Measurements from ENCODE around the gene PDLIM7. TPM values are rescaled to one million over a fixed set of nuclear protein-coding genes. Genes with fewer than 3 reads are reported as not detected.

The PDLIM7 gene
- total and polyA plus RNA-seq, 10 of the 15 experiments (the other 5 are each of a cell fraction or from before 2014, with no cell fraction given): 0.82 to 36.6 (median 19.3) TPM

DNA sequence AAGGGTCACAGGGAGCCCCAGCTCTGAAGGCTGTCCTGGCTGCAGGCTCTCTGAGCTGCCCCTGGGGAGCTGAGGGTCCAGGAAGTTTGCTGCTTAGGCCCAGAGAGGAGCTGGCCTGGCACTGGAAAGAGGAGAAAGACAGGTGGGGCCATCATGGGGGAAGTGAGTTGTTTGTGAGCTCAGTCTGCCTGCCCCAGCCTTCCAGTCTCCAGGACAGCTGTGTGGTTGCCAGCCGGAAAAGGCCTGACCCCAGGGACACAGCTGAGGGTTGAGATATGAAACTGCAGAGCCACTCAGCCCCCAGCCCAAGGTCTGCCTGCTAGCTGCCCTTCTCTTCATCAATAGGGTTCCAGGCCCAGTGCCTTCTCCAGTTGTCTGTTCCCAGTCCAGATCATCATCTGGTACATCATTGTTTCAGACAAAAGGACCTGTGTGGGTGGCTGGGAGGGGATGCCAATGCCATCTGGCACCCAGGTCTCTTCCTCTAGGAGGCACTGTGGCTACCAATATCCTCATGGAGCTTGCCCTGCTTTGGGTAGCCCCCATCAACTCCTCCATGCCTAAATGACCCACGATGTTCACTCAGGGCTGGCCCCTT is 23.6 kb upstream of the PDLIM7 start:
- BruUV-seq (replicated peaks): no TSS peak
- Histone ChIP-seq H3K27ac (ENCODE audit: control insufficient read depth, insufficient read depth) (no peak overlapping the region), H3K9ac (ENCODE audit: control insufficient read depth, insufficient read depth, low read length) (no peak overlapping the region), H3K4me1 (ENCODE audit: control insufficient read depth, insufficient read depth, low read length) (no peaks in the 10 kb centered on the region; the same call in 1 of the 2 replicates), H3K4me3 (no peak overlapping the region), H4K20me1 (ENCODE audit: control insufficient read depth, insufficient read depth) (no peaks in the 10 kb centered on the region), H2AFZ (ENCODE audit: control insufficient read depth, low read depth, low read length) (no peak overlapping the region), H3K9me3 (replicated peaks; ENCODE audit: control insufficient read depth, insufficient read depth, low read length) (no peaks in the 10 kb centered on the region), H3K27me3 (replicated peaks in 1 of 2; ENCODE audit: control insufficient read depth in 2 of 2, insufficient read depth in 2 of 2, low read length in 1 of 2) (no peaks in the 10 kb centered on the region), H3K4me2 (ENCODE audit: control insufficient read depth, insufficient read depth) (no peak overlapping the region), H3K36me3 (ENCODE audit: control insufficient read depth in 2 of 2, insufficient read depth in 2 of 2, low read length in 1 of 2) (peaks cover 6 to 14% of the 10 kb centered on the region in 2 experiments; a peak in 3 of 4 replicates), H3K79me2 (ENCODE audit: control insufficient read depth, insufficient read depth, low read length) (peaks cover 14% of the 10 kb centered on the region)
- TF ChIP-seq TCF7 (IDR thresholded peaks at IDR 0.05; ENCODE audit: borderline replicate concordance): no peak
- TF ChIP-seq, protein P1, sequence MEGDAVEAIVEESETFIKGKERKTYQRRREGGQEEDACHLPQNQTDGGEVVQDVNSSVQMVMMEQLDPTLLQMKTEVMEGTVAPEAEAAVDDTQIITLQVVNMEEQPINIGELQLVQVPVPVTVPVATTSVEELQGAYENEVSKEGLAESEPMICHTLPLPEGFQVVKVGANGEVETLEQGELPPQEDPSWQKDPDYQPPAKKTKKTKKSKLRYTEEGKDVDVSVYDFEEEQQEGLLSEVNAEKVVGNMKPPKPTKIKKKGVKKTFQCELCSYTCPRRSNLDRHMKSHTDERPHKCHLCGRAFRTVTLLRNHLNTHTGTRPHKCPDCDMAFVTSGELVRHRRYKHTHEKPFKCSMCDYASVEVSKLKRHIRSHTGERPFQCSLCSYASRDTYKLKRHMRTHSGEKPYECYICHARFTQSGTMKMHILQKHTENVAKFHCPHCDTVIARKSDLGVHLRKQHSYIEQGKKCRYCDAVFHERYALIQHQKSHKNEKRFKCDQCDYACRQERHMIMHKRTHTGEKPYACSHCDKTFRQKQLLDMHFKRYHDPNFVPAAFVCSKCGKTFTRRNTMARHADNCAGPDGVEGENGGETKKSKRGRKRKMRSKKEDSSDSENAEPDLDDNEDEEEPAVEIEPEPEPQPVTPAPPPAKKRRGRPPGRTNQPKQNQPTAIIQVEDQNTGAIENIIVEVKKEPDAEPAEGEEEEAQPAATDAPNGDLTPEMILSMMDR (IDR thresholded peaks at IDR 0.05 in 2 of 3, conservative IDR thresholded peaks at IDR 0.05 in 1 of 3; ENCODE audit: control insufficient read depth in 2 of 3, extremely low read depth in 1 of 3, insufficient read depth in 1 of 3, low read depth in 3 of 3, low read length in 3 of 3): 0 out of 6 replicates have a peak, but pooled peaks of 1 of the 3 experiments have one; percentile 12
- 47% methylated on average over 2 of the region's 2 CpGs for WGBS (ENCODE audit: insufficient coverage, insufficient replicate concordance, low lambda C conversion rate, missing lambda C conversion rate)
- POLR2A ChIA-PET: interaction anchor here (0.6 kb wide), 1 partner anchor 168 kb away, joined by 7 read pairs; no protein-coding TSS in a partner anchor
- CTCF ChIA-PET: interaction anchor here (1.2 to 1.6 kb wide), 3 partner anchors 10 to 104 kb away, joined by 3 to 5 read pairs (median 4); partner anchors contain the start of gene DOK3
- ATAC-seq: no peak
- in situ Hi-C loops (cut with MboI): no loop called here
- intact Hi-C loops (cut with micrococcal nuclease; ENCODE audit: unreplicated experiment): no loop called here
- FAIRE-seq: no peak
- SMC1A ChIA-PET (ENCODE audit: uncharacterized antibody, unreplicated experiment): interaction anchor here (0.9 kb wide), 1 partner anchor 33 kb away, joined by 3 read pairs; no protein-coding TSS in a partner anchor
- DNase-seq (ENCODE audit: low read depth, low spot score): no peak
- RAD21 ChIA-PET (ENCODE audit: unreplicated experiment): interaction anchor here (1.2 kb wide), 1 partner anchor 25 kb away, joined by 3 read pairs; no protein-coding TSS in a partner anchor

DNA sequence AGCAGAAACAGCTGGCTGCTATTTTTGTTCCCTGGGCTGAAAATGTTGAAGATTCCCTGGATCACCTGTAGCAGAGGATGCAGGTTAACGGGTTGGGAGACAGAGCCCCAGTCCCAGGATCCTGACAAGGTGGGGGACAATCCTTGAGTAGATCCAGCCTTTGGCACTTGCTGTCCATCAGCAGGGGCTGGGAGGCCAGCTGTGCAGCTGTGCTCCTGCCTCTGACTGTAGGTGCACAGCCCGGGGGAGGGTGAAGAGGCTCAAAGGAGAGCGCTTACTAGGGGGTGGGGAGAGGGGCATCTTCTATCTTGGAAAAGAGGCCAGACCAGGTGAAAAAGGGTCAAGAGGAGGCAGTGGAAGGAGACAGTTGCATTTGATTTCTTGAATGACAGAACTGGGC is 22.9 kb upstream of the PDLIM7 start:
- intact Hi-C loops (cut with micrococcal nuclease; ENCODE audit: unreplicated experiment) (no loop called here), in situ Hi-C loops (cut with MboI) (no loop called here)
- TF ChIP-seq EZH2 (IDR thresholded peaks at IDR 0.05; ENCODE audit: borderline replicate concordance, control insufficient read depth, low read depth, low read length): no peak
- no peak for TF ChIP-seq MEF2B (IDR thresholded peaks at IDR 0.05; ENCODE audit: partially characterized antibody, poor library complexity, severe bottlenecking)
- TF ChIP-seq, protein P2, sequence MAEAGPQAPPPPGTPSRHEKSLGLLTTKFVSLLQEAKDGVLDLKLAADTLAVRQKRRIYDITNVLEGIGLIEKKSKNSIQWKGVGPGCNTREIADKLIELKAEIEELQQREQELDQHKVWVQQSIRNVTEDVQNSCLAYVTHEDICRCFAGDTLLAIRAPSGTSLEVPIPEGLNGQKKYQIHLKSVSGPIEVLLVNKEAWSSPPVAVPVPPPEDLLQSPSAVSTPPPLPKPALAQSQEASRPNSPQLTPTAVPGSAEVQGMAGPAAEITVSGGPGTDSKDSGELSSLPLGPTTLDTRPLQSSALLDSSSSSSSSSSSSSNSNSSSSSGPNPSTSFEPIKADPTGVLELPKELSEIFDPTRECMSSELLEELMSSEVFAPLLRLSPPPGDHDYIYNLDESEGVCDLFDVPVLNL (IDR thresholded peaks at IDR 0.05; ENCODE audit: low read depth, low read length): no peak
- no peak for TF ChIP-seq ZSCAN29 (IDR thresholded peaks at IDR 0.05)
- TF ChIP-seq, protein P3, sequence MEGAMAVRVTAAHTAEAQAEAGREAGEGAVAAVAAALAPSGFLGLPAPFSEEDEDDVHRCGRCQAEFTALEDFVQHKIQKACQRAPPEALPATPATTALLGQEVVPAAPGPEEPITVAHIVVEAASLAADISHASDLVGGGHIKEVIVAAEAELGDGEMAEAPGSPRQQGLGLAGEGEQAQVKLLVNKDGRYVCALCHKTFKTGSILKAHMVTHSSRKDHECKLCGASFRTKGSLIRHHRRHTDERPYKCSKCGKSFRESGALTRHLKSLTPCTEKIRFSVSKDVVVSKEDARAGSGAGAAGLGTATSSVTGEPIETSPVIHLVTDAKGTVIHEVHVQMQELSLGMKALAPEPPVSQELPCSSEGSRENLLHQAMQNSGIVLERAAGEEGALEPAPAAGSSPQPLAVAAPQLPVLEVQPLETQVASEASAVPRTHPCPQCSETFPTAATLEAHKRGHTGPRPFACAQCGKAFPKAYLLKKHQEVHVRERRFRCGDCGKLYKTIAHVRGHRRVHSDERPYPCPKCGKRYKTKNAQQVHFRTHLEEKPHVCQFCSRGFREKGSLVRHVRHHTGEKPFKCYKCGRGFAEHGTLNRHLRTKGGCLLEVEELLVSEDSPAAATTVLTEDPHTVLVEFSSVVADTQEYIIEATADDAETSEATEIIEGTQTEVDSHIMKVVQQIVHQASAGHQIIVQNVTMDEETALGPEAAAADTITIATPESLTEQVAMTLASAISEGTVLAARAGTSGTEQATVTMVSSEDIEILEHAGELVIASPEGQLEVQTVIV (IDR thresholded peaks at IDR 0.05; ENCODE audit: borderline replicate concordance, partially characterized antibody): no peak
- no peak for TF ChIP-seq CHD4 (IDR thresholded peaks at IDR 0.05)
- TF ChIP-seq PML (IDR thresholded peaks at IDR 0.05; ENCODE audit: low read length): no peak
- Histone ChIP-seq H3K4me3 (no peak overlapping the region), H3K9ac (ENCODE audit: control insufficient read depth, insufficient read depth, low read length) (no peak overlapping the region), H3K36me3 (ENCODE audit: control insufficient read depth in 2 of 2, insufficient read depth in 2 of 2, low read length in 1 of 2) (peaks cover 10 to 12% of the 10 kb centered on the region in 2 experiments; a peak in 3 of 4 replicates), H3K27ac (ENCODE audit: control insufficient read depth, insufficient read depth) (no peak overlapping the region), H3K27me3 (replicated peaks in 1 of 2; ENCODE audit: control insufficient read depth in 2 of 2, insufficient read depth in 2 of 2, low read length in 1 of 2) (no peaks in the 10 kb centered on the region), H3K4me2 (ENCODE audit: control insufficient read depth, insufficient read depth) (no peak overlapping the region), H4K20me1 (ENCODE audit: control insufficient read depth, insufficient read depth) (no peaks in the 10 kb centered on the region), H2AFZ (ENCODE audit: control insufficient read depth, low read depth, low read length) (no peak overlapping the region), H3K9me3 (replicated peaks; ENCODE audit: control insufficient read depth, insufficient read depth, low read length) (no peaks in the 10 kb centered on the region), H3K79me2 (ENCODE audit: control insufficient read depth, insufficient read depth, low read length) (peaks cover 22% of the 10 kb centered on the region), H3K4me1 (ENCODE audit: control insufficient read depth, insufficient read depth, low read length) (peaks cover 6% of the 10 kb centered on the region)
- ChIA-PET POLR2A (interaction anchor here (0.6 kb wide), 1 partner anchor 38 kb away, joined by 3 read pairs; no protein-coding TSS in a partner anchor), RAD21 (ENCODE audit: unreplicated experiment) (no interaction called here), SMC1A (ENCODE audit: uncharacterized antibody, unreplicated experiment) (interaction anchor here (0.9 kb wide), 1 partner anchor 33 kb away, joined by 3 read pairs; no protein-coding TSS in a partner anchor), CTCF (interaction anchor here (1.2 to 1.6 kb wide), 2 partner anchors 11 to 103 kb away, joined by 3 to 4 read pairs; no protein-coding TSS in a partner anchor)
- FAIRE-seq (no peak), DNase-seq (ENCODE audit: low read depth, low spot score) (no peak), ATAC-seq (no peak)
- no TSS peak for BruUV-seq (replicated peaks)
- 95% methylated on average over 3 of the region's 3 CpGs for WGBS (ENCODE audit: insufficient coverage, insufficient replicate concordance, low lambda C conversion rate, missing lambda C conversion rate)

All from GM12878 (cell line).